NCI-H446 (cell line): ENCODE measurements around the gene OR6C2.
"Not testable (repeated sequence)": the region's sequence is repeated elsewhere in the genome, so short reads cannot be mapped to it uniquely, and the experiment has no call there.

ENCODE experiments used
- DNase-seq, 2 experiments: peaks; one replicate each; lab custom pipeline; 2025; lab: John Stamatoyannopoulos, UW

OR6C2 gene

DNA sequence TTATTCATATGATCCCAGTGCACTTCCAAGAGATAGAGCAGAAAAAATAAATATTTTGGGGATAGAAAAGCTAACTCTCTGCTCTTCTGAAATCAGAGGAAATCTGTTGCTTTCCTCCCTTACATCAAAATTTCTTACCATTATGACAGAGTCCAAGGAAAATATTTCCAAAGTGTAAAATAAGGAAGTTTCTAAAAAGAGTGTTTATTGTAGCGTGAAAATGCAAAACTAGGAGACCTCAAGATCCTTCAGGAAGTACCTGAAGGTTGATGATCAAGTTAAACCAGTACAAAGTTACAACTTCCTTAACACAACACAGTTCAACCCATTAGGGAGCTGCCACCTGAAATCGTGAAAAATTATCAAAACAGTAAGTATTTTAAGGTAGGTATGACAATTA is at the start of gene OR6C2:
Gene OR6C2, plus strand, starts transcription at position 301 of the 400 bp plus-strand sequence. CDS start 8,138 bp downstream, outside the sequence.
- no peak for DNase-seq

DNA sequence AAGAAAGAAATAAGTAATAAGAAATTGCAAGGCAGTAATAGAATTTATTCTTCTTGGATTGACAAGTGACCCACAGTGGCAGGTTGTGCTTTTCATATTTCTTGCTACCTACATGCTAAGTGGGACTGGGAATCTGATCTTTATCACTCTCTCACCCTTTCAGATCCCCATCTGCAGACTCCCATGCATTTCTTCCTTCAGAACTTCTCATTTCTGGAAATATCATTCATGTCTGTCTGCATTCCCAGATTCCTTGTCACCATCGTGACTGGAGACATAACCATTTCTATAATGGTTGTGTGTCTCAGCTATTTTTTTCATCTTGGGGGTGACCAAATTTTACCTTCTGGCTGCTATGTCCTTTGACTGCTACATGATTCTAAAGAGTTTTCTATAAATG is 47.5 kb upstream of the OR6C2 start:
- DNase-seq: no peak

DNA sequence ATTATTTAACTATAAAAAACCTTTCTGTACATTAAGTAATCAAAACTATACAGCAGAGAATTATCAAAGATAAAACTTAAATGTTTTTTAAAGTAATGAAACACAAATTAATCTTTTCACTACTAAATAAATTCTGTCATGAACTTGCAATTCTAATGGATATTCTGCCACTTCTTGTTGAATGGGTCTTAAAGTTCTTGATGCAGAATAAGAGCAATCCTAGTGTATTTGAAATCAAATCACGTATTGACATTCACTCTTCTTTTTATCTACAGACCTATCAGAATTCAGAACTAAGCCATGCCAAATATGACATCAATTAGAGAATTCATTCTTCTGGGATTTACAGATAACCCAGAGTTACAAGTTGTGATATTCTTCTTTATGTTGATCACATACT is 43.6 kb upstream of the OR6C2 start, which contains the start of gene OR6C65:
Gene OR6C65, plus strand, starts transcription at position 301 of the 400 bp plus-strand sequence. Its CDS starts 0 bp downstream, at position 301.
- DNase-seq: no peak

GRCh38 chr12:55407866-55408265 is 36.0 kb upstream of the OR6C2 start:
- no peak for DNase-seq

DNA sequence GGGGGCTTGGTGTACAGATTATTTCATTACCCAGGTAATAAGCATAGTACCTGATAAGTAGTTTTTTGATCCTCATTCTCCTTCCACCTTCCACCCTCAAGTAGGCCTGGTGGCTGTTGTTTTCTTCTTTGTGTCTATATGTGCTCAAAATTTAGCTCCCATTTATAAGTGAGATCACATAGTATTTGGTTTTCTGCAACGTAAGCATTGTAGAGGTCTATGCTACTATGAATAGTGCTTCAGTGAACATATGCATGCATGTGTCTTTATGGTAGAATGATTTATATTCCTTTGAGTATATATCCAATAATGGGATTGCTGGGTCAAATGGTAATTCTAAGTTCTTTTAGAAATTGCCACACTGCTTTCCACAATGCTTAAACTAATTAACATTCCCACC is 34.7 kb upstream of the OR6C2 start:
- DNase-seq: not testable (repeated sequence)

- DNase-seq: not testable (repeated sequence)
Measured at GRCh38 chr12:55412138-55412537, 31.7 kb upstream of the OR6C2 start.

- DNase-seq: not testable (repeated sequence)
Measured at GRCh38 chr12:55413498-55414388, 30.1 kb upstream of the OR6C2 start.

GRCh38 chr12:55414396-55414823 is 29.5 kb upstream of the OR6C2 start:
- not testable (repeated sequence) for DNase-seq

DNA sequence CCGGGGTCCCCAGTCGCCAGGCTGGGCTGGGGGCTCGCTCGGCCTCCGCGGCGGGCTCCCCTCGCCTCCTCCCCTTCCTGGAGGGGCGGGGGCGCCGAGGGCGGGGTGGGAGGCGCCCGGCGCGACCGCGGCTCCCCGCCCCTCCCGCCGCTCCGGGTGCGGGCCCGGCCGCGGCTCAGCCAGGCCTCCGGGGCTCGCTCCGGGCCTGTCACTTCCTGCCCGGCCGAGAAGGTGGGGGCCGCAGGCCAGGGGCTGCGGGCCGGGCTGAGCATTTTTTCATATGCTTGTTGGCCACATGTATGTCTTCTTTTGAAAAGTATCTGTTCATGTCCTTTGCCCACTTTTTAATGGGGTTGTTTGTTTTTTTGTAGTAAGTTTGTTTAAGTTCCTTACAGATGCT is 29.0 kb upstream of the OR6C2 start:
- not testable (repeated sequence) for DNase-seq

GRCh38 chr12:55416961-55417360 is 26.9 kb upstream of the OR6C2 start:
- DNase-seq: no peak

GRCh38 chr12:55420307-55420962 is 23.4 kb upstream of the OR6C2 start:
- DNase-seq: no peak

GRCh38 chr12:55425954-55426353 is 17.9 kb upstream of the OR6C2 start, which contains the start of gene OR6C76:
TSS of gene OR6C76 (plus strand) at chr12:55426254. CDS start at chr12:55426254, 0 bp downstream.
- no peak for DNase-seq

DNA sequence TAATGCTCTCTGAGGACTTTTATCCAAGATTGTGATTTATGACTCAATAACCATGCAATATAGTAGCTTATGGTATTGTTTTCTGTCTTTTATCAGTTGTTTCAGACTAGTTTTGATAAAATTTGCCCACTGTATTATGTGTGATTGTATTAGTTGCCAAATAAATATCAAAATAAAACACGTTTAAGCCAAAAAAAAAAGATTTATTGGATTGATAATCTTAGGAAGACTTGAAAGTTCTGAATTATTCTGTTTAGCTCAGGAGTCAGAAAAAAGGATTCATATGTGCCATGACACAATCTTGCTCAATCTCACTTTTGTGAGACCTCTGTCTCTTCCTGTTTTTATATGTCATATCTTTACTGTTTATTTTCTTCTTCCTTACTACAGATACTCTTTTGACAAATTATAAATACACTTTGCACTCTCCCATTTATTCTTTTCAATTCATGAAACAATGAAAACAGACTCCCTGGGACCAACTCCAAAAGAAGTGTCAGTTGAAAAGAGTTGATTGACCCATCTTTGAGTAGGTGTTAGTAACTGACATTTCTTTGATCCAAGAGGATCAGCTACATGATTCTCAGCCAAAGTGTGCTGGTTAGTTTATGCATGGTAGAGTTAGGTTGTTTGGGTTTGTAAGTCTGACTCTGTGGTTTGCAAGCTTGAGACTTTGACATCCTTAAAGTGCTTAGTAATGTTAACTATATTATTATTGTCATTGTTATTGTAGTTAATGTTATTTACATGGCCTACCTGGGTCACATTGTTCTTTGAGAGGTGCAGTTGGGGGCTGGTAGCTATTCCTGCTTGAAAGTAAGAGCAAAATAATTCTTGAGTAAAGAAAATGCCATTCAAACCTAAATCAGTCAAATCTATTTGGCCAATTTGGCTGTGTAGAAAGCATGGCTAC is 15.3 kb upstream of the OR6C2 start:
- DNase-seq: no peak

DNA sequence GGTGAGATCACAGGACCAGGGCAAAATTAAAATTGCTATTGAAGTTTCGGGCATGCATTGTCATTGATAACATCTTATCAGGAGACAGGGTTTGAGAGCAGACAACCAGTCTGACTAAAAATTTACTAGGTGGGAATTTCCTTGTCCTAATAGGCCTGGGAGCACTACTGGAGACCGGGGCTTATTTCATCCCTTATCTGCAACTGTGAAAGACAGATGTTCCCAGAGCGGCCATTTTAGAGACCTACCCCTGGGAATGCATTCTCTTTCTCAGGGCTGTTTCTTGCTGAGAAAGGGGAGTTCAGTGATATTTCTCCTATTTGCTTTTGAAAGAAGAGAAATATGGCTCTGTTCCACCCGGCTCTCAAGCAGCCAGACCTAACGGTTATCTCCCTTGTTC is 2.6 kb upstream of the OR6C2 start:
- not testable (repeated sequence) for DNase-seq

DNA sequence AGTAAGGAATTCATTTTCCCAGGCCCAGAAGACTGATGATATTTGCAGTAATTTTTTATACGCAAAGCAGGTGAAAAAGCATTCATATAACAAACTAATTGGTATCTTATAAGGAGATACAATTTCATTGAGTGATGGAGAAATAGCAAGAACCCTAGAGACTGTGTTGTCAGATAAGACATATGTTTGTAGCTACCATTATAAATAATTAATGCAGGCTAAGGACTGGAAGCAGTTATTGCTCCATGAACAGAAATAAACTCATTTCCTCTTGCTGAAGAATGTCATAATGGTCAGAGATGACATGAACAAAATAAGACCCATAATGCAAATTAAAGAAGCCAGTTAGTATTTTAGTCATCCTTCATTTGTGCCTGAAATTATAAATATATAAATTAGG is 1.5 kb downstream of the OR6C2 start:
- no peak for DNase-seq

DNA sequence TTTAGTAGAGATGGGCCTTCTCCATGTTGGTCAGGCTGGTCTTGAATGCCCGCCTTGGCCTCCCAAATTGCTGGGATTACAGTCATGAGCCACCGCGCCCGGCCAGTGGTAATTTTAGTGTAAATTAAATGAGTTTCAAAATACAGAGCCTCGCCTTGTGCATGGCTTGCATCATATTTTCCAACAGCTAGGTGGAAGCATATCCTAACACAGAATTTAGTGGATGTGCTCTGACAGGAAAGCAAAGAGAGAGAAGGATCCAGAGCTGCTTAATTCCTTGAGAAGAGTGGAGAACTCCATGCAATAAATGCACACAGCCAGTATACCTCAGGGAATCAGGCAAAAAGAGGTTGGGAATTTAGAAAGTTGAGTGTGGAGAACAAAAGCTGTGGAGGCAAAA is 2.5 kb downstream of the OR6C2 start:
- DNase-seq: no peak

DNA sequence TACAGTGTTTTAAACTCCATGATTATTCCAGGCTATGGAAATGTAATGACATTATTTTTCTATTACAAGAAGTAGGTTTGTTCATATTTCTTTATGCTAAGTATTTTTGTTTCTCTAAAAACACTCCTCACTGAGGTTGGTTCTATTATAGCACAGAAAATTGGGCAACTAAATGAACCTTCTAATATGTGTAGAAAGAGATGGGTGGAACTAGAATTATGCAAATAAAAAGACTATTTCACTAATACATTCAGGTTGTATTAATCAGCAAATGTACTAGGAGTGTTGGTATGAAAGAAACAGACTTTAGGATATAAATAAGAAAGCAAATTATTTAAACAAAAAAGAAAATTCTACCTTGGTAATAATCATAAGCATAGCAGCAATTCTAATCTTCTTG is 4.9 kb downstream of the OR6C2 start:
- DNase-seq: no peak

- not testable (repeated sequence) for DNase-seq
Measured at GRCh38 chr12:55464926-55465325, 21.1 kb downstream of the OR6C2 start.

GRCh38 chr12:55467836-55468235 is 24.0 kb downstream of the OR6C2 start:
- no peak for DNase-seq

GRCh38 chr12:55469291-55469690 is 25.4 kb downstream of the OR6C2 start:
- no peak for DNase-seq

DNA sequence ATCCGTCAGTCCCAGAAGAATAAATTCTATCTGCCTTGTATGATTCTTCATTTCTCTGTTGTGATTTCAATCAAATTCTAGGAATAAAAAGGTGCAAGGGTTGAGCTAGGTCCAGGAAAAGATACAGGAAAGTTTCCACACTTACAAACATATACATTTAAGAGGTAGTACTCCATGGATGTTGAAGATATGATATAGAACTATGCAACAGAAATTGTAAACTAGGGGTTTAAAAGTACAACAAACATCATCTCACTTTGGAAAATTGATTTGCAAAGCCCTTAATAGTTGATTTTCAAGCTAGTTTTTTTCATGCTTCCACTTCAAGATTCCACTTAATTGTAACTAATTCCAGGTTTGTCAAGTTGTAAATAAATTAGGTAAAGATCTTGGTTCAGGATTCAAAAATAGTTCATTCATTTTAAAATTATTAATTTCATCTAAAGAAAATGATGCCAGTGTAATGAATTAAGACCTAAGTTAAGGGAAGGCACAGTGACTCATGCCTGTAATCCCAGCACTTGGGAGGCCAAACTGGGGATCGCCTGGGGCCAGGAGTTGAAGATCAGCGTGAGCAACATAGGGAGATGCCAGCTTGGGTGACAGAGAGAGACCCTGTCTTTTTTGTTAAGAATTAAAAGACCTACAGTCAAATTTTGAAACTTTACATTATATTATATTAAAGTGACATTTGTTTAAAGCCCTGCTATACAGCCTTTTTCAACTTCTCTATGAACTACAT is 26.4 kb downstream of the OR6C2 start, which contains the start of gene OR6C70:
Gene OR6C70, minus strand, starts transcription at position 51 of the 742 bp plus-strand sequence. Its CDS starts 0 bp downstream, at position 51.
- no peak for DNase-seq
